ENCODE measurements around the gene GSTO2.

DNA sequence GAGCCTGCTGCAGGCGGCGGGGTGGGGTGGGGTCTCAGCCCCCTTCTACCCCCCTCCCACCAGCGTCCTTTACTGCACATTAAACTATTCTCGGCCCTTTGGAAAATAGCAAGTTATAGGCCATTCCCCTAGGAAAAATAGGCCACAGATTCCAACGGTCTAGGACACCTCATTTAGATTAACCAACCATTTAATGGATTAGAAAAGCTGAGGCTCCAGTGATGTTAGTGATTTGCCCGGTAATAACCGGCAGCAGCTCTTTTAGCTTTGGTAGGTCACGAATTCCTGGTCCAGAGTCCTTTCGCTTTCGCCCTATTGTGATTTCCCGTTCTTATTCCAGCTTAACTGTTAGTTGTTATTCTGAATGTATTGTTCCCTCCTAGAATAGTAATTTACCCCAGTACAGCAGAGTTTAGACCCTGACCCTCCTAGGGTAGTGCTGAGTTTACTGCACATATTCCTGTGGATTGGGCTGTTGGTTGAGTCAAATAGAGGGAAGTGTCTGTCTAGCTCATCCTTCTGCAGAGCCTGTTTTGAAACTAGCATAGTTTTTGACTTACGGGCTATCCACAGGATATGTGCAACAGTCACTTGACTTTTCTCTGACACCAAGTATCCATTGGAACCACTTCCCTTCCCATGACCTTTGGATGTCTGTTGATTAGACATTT is 13.5 kb upstream of the GSTO2 start:
- TF ChIP-seq, protein P1, sequence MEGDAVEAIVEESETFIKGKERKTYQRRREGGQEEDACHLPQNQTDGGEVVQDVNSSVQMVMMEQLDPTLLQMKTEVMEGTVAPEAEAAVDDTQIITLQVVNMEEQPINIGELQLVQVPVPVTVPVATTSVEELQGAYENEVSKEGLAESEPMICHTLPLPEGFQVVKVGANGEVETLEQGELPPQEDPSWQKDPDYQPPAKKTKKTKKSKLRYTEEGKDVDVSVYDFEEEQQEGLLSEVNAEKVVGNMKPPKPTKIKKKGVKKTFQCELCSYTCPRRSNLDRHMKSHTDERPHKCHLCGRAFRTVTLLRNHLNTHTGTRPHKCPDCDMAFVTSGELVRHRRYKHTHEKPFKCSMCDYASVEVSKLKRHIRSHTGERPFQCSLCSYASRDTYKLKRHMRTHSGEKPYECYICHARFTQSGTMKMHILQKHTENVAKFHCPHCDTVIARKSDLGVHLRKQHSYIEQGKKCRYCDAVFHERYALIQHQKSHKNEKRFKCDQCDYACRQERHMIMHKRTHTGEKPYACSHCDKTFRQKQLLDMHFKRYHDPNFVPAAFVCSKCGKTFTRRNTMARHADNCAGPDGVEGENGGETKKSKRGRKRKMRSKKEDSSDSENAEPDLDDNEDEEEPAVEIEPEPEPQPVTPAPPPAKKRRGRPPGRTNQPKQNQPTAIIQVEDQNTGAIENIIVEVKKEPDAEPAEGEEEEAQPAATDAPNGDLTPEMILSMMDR (IDR thresholded peaks at IDR 0.05; ENCODE audit: low read depth, low read length, poor library complexity, severe bottlenecking), result no peak
- TF ChIP-seq EZH2phosphoT487 (IDR thresholded peaks at IDR 0.05; ENCODE audit: borderline replicate concordance, low read length), result no peak

All from DOHH2 (cell line).